Activated T-cell treated with anti-CD3 and anti-CD28 coated beads, Interleukin-2, amount 50 U/mL, for 48 hours (primary cell): ENCODE data around the gene RGPD3.
A peak's percentile ranks its signal among the peaks of the same experiment; 100 is the strongest.
"Not testable (repeated sequence)": the region's sequence is repeated elsewhere in the genome, so short reads cannot be mapped to it uniquely, and the experiment has no call there.

Experiments used
- DNase-seq, 2 experiments: peaks; one replicate each; pipeline ENCODE4 v3.0.0-alpha.2; 2020

The RGPD3 gene

DNA sequence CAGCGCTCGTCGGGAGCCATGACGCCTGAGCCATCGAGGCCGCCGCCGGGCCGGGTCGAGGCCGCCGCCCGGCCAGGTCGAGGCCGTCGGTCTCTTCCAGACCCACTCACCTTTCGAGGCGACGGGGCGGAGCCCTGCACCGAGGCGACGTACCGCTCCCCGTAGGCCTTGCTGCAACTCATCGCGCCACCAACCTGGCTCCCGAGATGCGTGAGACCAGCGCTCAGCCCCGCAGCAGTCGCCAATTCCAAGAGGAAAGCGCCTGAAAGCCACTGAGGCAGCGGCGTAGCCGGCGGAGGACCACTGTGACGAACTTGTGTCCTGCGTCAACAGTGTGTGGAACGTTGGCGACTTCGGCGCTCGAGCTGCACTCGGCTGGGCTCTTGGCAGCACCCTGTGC, at the start of gene RGPD3:
RGPD3 (minus strand) TSS at position 307 of the 400 bp plus-strand sequence; CDS start at position 182, 125 bp downstream.
- not testable (repeated sequence) for DNase-seq

DNA sequence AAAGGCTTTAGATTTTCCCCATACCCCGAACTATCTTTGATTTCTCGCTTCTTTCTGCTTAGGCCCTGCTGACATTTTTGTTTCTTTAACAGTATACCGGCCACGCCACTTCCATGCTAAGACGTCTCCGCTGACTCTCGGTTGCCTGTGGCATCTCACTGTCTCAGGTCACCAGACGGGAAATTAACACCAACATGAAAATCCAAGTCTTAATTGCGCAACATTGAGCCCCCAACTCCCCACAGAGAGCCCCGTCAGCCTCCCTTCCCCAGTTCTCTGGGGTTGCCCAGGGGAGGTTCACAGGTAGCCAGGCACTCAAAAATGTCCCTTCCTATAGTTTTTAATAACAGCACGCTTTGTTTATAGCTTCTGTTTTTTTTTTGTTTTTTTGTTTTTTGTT, 49.1 kb upstream of the RGPD3 start:
- no peak for DNase-seq

DNA sequence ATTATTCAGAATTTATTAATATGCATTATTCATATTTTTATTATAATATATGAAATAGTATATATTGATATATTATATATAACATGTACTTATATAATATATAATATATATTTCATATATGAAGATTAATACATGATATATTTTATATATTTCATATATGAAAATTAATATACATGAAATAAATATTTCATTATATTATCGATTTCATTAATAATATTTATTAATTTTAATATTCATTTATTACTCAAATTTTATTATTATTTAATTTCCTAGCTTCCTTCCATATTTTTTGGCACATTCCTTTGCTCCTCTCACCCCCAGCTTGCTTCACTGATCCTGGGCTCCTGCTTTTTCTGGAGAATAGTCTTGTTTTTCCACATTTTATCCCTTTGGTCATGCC, 48.7 kb upstream of the RGPD3 start:
- no peak for DNase-seq

DNA sequence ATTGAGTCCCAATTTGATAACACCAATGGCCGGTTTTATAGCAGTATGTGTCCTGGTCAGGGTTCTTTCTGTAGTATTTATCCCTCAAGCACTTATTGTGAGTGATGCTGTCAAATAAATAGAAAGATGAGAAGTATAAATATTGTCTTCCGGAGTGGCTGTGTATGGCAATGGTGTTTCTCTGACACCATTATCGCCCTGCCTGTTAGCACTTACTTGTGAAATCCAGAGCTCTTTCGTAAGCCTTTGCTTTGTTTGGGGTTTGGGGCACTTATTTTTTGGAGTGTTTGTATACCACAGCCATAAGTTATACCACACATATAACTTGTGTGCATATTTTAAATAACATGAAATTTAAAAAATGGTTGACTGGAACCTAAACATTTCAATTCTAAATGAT, 48.2 kb upstream of the RGPD3 start:
- no peak for DNase-seq

DNA sequence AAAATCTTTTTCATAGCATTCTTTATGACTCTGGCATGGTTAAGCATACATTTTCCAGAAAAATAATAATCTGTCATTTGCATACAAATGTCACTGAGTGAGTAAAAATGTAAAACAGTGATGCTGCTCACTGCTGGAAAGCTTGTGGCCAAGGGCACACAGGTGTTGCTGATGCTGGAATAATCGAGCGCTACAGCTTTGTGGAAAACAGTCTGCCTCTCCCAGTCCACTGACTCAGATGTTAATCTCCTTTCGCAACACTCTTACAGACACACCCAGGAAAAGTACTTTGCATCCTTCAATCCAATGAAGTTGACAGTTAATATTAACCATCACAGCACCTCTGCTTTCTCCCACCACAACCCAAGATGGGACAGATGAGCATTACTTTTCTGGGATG, 46.6 kb upstream of the RGPD3 start:
- not testable (repeated sequence) for DNase-seq

DNA sequence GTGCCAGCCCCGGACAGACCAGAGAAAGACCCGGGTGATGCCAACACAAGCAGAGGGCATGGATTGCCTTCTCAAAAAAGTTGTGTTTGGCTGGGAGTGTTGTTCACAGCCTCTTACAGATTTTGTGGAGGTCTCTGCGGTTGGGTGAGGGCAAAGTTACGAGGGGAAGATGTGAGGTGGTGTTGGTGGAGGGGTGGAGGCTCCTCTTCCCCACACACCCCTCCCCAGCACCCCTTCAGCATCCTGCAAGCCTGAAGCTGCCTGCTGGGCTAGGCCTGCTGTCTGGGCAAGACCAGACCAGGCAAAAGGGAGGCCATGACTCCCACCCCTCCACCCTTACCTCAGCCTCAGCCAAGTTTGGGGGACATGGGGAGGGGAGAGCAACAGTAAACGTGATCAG, 45.2 kb upstream of the RGPD3 start:
- not testable (repeated sequence) for DNase-seq

DNA sequence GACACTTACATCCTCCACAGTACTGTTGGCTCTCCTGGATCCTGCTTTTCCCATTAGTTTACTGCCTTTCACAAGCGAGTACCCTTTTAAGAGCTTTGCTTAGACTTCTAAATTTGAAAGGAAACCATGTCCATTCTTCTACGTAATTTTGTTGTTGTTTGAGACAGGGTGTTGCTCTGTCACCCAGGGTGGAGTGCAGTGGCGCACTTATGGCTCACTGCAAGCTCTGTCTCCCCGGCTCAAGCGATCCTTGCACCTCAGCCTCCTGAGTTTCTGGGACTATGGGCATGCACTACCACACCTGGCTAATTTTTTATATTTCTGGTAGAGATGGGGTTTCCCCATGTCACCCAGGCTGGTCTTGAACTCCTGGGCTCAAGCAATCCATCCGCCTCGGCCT, 43.7 kb upstream of the RGPD3 start:
- DNase-seq = not testable (repeated sequence)

DNA sequence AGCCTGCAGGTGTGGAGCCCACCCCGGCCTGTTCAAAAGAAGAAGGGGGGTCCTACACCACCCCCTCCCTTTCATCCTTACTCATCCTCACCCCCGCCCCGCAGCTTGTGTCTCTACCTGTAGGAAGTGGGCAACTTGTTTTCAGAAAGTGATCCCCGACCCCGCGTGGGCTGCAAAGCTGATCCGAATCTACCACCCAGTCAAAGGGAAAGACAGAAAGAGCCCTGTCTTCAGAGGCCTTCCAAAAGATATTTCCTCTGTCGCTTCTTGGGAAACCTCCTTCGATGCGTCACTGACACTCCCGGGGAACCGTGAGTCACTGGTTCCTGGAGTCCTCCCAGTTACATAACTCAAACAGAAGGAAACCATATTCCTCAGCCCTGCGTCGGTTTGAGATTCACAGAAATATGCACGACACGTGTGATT, 43.3 kb upstream of the RGPD3 start:
- DNase-seq = peak; percentile 58 to 64

DNA sequence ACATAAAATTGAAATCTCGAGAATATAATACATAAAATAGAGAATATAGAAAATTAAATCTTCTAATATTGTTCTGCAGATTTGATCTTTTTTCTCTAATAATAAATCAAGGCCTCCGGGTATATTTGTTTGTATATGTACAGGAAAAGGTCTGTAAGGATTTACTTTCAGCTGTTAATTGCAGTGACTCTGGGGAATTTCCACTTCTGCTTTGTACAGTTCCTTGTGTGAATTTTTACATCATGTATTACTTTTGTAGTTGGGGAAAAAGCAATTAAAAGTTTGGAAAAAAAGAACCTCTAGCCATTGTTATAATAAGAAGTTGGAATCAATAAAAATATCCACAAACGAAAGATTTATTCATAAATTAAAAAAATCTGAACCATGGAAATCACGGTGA, 42.6 kb upstream of the RGPD3 start:
- not testable (repeated sequence) for DNase-seq

DNA sequence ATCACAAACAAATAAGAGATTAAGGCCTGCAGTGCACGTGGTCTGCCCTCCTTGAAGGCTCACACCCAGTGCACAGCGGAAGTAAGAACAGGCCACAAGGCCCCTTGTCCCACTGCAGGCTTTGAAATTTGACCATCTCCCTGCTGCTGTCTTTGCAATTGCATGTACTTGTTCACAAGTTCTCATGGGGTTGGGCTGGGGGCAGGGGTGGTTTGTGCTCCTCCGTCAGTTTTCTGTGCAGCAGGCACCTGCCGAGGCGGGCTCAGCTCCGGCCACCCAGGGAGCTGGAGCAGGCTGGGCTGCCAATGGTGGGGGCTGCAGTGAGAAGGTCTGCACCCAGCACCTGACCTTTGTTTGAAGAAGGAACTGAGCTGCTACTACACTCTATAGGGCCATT, 41.2 kb upstream of the RGPD3 start:
- DNase-seq = not testable (repeated sequence)

DNA sequence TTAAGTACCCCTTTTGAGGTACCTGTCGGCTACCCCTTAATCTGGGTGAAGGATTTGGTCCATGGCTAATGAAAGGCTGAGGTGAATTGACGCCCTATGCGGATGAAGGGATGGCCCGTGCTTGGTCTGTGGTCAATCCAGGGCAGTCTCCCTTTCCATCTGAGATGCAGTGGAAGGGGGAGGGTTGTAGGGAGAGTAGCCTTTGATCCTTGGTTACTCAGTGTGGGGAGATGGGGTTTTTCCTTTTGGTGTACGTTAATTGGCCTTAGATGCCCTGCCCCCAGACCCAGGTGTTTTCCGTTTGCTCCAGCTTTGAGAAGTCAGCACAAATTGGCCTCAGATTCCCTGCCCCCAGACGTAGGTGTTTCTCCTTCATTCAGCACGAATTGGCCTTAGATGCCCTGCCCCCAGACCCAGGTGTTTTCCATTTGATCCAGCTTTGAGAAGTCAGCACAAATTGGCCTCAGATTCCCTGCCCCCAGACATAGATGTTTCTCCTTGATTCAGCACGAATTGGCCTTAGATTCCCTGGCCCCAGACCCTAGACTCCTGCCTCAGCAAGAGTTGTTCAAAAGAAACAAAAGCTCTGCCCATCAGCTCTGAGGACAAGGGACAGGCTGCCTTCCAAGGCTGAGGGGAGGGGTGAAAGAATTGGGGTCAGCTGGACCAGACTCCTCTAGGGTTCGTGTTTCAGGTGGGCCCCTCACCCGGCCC, 40.6 kb upstream of the RGPD3 start:
- not testable (repeated sequence) for DNase-seq

DNA sequence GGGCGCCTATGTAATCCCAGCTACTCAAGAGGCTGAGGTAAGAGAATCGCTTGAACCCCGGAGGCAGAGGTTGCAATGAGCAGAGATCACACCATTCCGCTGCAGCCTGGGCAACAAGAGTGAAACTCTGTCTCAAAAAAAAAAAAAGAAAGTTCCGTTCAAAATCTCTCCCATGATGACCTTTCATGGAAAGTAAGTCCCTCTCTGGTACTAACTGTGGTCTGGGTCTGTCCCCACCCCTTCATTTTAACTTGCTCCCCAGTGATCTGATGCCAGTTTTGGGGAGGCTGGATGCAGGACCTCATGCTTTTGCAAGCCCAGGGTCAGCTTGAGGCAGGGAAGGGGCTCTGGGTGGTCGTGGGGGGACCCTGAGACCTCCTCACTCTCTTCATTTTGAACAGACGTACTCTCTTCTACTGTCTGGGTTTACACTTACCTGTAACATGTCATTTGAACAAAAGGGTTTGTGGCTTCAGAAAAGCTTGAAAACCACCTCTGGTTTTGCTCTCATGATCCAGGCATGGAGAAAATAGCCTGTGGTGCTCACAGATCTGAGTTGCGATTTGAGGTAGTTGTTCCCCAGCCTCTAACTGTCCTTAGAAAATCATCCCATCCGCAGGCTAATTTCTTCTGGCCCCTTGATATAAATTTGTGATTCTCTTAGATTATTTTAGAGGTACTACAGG, 37.9 kb upstream of the RGPD3 start:
- not testable (repeated sequence) for DNase-seq

DNA sequence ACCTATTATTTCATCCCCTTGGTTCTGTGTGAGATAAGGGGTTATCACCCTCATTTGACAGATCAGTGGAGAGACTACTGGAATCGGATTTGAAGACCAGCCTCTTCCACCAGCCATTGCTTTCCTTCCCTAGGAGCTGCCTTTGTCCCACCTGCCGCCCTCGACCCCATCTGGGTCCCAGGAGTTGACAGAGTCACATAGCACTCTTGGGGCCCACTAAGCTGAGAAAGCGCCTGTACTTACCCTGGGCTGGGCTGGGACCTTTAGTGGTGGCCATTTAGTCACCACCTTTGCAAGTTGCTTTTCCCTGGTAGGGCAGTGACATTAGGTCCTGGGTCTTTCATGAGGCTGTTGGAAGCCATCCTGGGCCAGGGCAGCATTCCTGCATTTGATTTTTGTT, 36.6 kb upstream of the RGPD3 start:
- not testable (repeated sequence) for DNase-seq

DNA sequence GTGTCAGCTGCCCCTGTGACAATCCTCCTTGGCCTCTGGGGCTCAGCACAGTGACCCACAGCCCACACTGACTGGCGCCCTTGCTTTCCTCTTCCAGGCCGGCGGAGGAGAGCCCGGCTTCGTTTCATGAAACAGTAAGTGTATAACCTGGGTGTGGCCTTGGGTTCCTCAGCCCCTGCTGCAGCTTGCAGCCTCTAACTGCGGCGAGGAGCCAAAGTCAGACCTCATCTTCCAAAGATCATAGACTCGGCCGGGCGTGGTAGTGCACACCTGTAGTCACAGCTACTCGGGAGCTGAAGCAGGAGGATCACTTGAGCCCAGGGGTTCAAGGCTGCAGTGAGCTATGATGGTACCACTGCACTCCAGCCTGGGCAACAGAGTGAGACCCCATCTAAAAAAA, 36.0 kb upstream of the RGPD3 start:
- not testable (repeated sequence) for DNase-seq

DNA sequence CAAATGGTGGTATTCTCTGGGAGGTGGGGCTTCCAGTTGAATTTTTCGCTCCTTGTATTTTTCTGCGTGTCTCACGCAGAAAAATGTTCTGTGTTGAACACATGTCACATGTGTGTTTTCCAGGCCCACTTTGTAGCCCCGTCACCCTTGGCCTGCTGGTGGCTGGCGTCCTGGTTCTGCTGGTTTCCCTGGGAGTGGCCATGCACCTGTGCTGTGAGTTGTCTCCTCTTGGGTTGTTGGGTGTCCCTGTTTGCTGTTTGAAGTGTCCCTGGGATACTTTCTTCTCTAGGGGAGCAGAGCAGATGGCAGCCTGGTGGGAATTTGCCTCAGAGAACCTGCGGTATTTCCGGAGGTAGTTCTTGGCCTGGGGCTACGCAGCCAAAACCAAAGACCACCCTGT, 34.1 kb upstream of the RGPD3 start:
- not testable (repeated sequence) for DNase-seq

DNA sequence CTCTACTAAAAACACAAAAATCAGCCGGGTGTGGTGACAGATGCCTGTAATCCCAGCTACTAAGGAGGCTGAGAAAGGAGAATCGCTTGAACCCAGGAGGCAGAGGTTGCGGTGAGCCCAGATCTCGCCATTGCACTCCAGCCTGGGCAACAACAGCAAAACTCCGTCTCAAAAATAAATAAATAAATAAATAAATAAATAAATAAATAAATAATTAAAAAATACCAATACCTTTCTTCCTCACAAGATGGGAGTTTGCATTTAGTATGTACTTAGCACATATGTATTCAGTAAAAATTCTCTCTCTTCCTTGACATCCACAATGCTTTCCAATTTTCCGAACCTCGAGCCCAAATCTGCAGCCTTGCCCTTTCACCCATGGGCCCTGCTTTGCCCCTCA, 32.1 kb upstream of the RGPD3 start:
- DNase-seq = not testable (repeated sequence)

DNA sequence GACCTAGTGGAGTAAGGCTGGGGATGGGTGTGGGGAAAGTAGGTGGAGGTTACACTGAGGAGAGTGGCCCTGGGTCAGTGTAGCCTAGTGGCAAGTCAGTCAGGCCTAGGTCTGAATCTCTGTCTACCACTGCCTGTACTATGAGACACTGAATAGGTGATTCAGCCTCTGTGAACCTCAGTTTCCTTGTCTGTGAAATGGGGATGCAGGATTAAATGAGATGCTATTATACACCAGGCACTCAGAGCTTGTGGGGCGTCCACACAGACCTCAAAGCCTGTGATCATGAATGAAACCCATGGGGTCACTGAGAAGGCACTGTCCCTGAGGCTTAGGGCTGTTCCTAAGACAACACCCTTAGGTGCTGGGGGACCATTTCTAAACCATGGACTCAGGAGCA, 30.3 kb upstream of the RGPD3 start:
- DNase-seq = not testable (repeated sequence)

DNA sequence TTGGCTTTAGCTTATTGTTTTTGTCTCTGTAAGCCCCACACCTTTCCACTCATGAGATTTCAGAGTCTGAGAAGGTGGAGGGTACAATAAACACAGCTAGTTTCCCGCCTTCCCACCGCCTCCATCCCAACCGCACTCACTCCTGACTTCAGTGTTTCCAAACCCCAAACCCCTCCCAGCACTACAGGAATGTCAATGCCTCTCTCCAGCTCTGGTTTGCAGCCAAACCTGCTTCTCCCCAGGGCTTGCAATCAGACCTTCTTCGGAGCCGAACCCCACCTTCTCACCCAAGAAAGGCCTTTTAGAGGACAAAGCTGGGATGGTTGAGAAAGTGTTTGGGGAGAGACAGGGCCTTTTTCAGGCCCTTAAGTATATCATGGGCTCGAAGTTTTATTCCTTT, 24.7 kb upstream of the RGPD3 start:
- DNase-seq = not testable (repeated sequence)

DNA sequence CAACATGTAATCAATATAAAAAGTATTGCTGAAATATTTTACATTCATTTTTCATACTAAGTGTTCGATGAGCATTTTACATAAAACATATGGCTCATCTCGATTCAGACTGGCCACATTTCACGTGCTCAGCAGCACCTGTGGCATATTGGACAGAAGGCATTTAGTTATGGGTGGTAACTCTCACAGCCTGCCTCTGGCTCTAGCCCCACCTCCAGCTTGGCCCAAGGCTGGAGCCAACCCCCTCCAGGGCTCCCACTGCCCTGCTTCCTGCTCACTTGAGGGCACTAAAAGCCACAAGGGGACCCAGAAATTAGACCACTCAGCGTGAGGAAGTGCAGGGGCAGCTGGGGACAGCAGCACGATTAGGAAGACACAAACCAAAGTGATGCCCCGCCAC, 24.2 kb upstream of the RGPD3 start:
- DNase-seq = not testable (repeated sequence)

DNA sequence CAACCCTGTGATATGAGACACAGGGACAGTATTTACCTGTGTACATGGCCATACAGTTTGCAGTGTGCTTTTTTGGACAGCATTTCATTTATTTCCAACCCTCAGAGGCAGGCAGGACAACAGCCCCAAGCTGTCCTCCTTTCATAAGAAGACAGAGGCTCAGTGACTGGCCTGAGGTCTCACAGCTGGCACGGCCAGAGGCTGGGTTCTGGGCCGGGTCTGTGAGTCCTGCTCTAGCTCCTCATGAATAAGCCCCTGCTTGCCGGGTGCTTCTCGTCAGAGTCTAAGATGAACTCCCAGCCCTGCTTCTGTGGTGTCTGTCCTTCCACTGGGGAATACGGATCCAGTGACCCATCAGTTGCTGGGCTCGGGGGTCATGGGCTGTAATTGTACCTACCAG, 21.5 kb upstream of the RGPD3 start:
- not testable (repeated sequence) for DNase-seq

DNA sequence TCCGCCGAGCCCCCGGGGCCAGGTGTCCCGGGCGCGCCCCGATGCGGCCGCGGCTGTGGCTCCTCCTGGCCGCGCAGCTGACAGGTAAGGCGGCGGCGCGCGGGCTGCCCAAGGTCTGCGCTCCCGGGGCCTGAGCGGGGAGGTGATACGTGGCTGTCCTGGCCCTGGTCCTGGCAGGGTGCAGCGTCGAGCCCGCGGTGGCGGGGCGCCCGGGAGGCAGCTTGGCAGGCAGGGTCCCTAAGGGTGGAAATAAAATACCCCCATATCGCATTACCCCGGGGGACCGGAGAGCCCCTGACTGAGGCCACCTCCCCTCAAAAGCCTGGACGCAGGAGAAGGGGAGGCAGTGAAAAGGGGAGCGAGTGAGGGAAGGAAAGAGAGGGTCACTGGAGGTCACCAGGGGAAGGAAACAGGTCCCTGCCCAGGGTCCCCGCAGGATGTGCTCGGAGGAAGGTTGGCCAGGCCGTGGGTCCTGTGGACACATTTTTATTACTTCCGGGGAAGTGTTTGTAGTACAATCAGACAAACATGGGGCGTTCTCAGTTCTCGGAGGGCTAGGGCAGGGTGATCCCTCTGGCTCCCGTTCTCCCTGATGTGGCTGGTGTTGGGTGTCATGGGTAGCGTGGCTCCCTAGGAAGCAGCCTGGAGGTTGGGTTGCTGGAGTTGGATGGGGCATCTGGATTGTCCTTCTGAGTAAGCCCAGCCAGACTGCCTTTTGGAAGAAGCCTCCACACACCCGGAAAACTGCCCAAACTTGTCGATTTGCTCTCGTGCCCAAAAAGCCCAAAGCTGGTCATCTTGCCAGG, 19.4 kb upstream of the RGPD3 start:
- not testable (repeated sequence) for DNase-seq

DNA sequence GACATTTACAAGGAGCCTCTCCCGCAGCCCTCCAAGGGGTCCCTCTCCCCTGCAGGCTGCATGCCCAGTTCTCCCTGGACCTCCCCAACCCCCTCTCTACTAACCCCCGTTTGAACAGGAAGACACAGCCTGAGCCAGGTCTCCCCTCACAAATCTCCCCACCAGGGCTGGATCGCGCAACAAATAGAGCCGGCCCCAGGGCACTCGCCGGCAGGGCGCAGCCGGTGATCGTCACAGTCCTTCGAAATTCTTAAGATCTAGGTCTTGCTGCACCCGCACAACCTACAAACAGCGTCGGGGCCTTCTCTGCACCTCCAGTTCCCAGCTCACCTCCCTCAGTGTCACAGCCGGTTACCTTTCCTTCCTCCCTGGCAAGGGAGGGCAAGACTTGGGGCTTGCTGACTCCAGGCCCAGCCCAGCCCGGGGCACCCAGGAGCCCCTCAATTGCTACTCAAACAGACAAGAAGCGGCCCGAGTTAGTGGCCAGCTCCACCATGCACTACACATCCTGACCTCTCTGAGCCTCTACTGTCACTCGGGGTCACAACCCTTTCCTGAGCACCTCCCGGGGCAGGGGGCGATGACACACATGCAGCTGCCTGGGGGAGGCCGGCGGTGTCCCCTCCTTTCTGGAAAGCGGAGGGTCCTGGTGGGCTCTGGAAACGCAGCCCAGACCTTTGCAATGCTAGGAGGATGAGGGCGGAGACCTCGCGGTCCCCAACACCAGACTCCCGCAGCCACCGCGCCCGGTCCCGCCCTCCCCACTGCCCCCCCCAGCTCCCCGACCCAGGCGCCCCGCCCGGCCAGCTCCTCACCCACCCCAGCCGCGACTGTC, 18.6 kb upstream of the RGPD3 start, which contains the start of gene CD8B2:
CD8B2 (plus strand) TSS at position 814 of the 835 bp plus-strand sequence. CDS start 63 bp downstream, outside the sequence.
- not testable (repeated sequence) for DNase-seq
